HFF-Myc (cell line): ENCODE measurements around the gene CDKAL1.

Experiments
- DNase-seq: peaks from one replicate; pipeline ENCODE4 v3.0.0-alpha.2; 2011; ENCODE audit warnings: low read depth; ENCODE audit errors: extremely low read depth
- H3K4me3 ChIP-seq: replicated peaks from 2 replicates; pipeline ENCODE4 v1.5.1; 2011; ENCODE audit warnings: low read depth, mild to moderate bottlenecking, control low read depth, low read length
- CTCF ChIP-seq: IDR thresholded peaks from 2 replicates; pipeline ENCODE4 v1.5.1; 2012; ENCODE audit warnings: mild to moderate bottlenecking, low read depth, low read length, control low read depth; ENCODE audit errors: missing control alignments

Gene CDKAL1

GRCh38 chr6:20711518-20711917 is 177.3 kb downstream of the CDKAL1 start:
- no peak for TF ChIP-seq CTCF
- no peak for DNase-seq
- no peak overlapping the region for H3K4me3 ChIP-seq

- no peak overlapping the region for H3K4me3 ChIP-seq
- TF ChIP-seq CTCF: no peak
- no peak for DNase-seq
Measured at GRCh38 chr6:20712011-20712410, 177.8 kb downstream of the CDKAL1 start.

- no peak for DNase-seq
- no peak for TF ChIP-seq CTCF
- no peak overlapping the region for H3K4me3 ChIP-seq
Measured at GRCh38 chr6:20715135-20715806, 181.0 kb downstream of the CDKAL1 start.

- DNase-seq: no peak
- no peak overlapping the region for H3K4me3 ChIP-seq
- TF ChIP-seq CTCF: no peak
Measured at GRCh38 chr6:20716865-20717264, 182.6 kb downstream of the CDKAL1 start.

- TF ChIP-seq CTCF: no peak
- H3K4me3 ChIP-seq: no peak overlapping the region
- no peak for DNase-seq
Measured at GRCh38 chr6:20717743-20718142, 183.5 kb downstream of the CDKAL1 start.

- TF ChIP-seq CTCF: no peak
- no peak for DNase-seq
- H3K4me3 ChIP-seq: no peak overlapping the region
Measured at GRCh38 chr6:20718705-20719653, 184.7 kb downstream of the CDKAL1 start.
